ENCODE data around the gene ARHGEF10L.

The ARHGEF10L gene

DNA sequence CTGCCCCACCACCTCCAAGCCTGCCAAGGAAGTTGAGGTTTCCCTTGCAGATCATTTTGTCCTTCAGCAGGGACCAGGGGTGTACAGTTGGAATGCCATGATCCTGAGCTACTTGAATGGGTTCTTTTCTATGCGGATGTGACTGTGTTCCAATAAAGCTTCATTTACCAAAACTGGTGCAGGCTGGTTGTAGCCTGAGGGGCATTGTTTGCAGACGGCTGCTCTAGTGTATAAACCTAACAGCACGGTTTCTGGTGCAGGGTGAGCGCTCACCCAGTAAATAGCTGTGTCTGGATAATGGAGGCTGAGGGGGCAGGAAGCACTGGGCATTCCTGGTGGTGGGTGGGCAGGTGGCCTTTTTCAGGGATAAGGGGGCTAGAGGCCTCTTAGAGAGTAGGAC, 142.9 kb downstream of the ARHGEF10L start:
- DNase-seq = no peak

DNA sequence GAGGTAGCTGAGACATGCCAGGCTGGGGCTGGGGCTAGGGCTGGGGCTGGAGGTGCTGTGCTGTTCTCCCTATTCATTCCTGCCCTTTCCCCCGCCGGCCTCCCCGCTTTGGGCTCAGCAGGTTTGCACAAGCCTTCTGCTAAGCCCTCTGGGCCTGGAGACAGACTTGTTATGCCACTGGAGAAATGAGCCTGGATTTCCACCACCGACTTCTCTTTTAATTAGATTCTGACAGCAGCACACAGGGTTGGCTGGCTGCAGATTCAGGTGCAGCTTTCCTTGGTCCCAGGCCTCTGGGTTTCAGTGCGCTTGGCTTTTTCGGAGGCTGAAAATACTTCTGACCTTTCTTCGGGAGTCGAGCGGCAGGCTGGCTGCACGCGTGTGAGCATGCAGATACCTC, 144.1 kb downstream of the ARHGEF10L start:
- no peak for DNase-seq

DNA sequence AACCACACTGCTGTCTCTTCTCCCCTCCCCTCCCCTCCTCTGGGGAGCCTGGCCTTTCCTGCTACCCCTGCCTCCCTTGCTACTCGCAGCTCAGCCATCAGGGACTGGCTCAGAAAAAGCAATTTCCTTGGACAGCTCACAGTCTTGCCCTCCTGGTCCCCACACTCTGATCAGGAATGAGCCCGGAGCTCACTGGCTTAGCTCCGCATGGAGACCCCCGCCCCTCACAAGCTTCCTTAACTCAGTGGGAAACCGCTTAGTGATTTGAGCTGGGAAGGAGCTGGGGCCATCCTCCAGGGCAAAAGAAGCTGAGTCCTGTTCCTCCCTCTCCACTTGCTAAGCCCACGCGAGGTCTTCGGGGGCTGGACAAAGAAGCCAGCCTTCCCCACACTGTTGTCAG, 145.3 kb downstream of the ARHGEF10L start:
- DNase-seq = no peak

DNA sequence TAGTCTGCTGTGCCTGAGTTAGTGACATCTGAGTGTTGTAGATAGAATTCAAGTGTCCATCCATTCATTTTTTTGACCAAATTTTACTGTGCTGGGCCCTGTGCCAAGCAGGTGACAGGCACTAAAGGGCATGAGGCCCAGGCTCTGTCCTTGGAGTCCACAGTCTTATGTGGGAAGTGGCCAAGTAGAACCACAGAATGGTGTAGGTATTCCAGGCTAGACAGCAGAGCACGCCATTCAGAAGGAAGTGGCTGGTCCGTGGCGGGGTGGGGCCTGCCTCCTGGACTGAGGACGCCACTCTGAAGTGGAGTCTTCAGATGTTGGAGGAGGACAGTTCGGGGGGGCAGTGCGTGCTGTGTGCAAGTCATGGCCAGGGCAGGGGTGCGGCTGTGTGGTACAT, 146.8 kb downstream of the ARHGEF10L start:
- DNase-seq = no peak

DNA sequence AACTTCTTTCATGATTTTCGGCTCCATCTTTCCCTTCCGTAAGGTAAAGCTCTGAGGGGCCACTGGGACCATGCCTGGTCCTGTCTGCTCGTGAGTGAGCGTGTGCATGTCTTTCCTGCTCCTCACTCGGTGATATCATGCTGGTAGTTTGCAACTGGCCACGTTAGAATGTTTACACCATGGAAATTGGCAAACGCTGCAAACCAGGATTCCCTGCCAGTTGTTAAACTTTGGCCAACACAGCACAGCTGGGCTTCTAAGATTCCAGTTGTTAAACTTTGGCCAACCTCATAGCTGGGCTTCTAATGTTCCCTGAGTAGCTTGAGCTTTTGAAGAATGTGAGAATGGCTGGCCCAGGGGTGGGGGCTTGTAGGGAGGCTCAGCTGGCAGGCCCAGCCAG, 147.6 kb downstream of the ARHGEF10L start:
- no peak for DNase-seq

DNA sequence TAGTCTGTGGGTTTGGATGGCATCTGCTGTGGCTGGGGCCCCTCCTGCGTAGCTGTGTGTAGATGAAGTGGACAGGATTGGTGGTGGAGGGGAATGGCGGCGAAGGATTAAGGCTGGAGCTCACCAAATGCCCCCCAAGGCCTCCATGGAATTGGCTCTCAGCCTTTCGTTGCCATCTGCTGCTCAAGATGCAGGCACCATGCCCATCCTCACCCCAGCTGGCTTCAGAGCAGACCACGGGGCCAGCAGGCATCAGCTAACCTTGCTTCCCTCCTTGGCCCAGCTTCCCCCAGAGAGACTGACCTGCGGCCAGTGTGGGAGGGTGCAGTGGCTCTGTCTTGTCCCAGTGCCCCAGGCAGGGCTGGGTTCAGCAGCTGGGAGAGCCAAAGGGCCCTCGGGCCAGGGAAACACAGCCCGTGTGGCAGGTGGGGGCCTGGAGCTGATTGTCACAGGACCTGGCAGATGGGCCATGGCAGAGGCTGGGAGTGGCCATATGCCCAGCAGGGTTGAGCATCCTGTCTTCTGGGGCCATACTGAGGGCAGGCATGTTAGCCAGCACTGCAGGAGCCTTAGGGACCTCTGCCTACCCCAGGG, 148.8 kb downstream of the ARHGEF10L start:
- DNase-seq = peak in 1 of 4 experiments; percentile 0

DNA sequence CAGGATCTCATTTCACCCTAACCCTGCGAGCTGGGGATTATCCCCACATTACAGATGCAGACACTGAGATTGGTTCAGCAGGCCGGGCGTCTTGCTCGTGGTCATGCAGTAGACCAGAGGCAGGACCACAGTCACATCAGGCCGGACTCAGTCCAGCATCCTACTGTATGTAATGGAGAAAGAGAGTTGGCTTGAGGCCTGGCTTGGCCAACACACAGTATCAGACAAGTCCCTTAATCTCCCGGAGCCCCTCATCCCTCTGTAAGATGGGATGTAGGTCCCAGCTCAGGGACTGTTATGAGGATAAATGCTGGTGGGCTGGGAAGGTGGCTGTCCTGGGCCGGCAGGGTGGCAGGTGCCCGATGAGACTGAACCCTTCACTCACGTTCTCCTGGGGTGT, 149.5 kb downstream of the ARHGEF10L start:
- no peak for DNase-seq

DNA sequence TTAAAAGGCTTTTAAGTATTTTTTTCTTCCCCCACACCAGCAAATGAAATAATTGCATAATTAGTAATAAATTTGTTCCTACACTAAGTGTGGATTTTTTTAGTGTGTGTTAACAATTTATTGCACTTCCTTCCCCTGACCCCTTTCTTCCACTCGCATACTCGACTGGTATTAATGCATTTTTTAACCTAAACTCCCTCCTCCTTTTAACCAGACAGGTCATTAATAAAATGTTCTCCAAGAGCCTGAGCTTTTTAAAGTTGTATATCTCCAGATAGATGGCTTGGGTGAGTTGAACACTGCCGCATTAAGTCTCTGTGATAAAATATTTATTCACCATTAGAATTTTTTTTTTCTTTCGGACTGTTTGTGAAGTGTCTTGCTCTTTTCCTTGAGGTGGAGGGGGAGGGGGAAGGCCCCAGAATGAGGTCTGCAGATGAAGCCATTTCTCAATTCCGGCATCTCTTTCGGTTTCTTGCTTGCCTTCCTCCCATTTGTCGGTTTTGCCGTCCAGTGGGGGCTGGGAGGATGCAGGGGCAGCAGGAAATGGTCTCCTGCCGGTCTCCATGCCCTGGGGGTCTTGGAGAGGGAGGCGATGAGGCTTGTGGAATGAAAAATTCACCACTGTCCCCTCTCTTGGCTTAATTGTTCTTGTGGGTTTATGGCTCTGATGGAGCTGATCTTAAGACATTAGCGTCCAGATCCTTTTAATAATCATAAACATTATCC, 151.6 kb downstream of the ARHGEF10L start:
- DNase-seq = no peak

DNA sequence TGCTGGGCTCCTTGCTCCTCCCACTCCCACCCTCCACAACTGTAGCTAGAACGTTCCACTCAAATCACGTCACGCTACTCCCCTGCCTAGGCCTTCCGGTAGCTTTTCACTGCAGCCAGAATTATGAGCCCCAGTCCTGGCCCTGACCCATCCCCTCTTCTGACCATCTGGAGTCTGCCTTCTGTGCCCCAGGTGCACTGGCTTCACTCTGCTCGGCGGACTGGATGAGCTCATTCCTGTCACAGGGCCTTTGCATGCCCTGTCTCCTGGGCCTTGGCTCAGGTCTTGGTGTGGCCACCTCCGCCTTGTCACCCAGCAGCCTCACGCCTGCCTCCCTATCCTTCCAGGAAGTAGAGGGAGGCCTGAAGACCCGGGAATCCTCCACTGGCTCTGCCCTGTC, 153.1 kb downstream of the ARHGEF10L start:
- no peak for DNase-seq

DNA sequence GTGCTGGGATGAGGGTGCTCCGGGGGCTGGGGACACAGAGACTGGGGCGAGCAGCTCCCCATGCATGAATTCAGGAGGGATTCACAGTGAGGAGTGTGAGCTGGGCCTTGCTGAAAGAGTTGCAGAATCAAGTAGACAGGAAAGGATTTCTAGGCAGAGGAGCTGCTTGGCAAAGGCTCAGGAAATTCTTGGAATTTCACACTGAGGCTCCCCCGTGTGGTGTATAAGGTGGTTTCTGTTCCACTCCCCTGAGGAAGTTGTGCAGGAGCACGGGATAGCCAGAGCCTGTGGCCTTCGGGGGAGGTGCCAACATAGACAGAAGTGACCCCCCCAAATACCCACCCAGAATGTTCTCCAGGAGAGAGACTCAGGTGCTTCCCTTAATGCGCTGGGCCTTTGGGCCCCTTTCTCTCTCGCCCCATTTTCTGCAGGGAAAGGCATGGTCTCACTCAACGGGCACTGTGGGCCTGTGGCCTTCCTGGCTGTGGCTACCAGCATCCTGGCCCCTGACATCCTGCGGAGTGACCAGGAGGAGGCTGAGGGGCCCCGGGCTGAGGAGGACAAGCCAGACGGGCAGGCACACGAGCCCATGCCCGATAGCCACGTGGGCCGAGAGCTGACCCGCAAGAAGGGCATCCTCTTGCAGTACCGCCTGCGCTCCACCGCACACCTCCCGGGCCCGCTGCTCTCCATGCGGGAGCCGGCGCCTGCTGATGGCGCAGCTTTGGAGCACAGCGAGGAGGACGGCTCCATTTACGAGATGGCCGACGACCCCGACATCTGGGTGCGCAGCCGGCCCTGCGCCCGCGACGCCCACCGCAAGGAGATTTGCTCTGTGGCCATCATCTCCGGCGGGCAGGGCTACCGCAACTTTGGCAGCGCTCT, 157.2 kb downstream of the ARHGEF10L start:
- DNase-seq = peak in 3 of 4 experiments; percentile 11 to 35 (median 23)

DNA sequence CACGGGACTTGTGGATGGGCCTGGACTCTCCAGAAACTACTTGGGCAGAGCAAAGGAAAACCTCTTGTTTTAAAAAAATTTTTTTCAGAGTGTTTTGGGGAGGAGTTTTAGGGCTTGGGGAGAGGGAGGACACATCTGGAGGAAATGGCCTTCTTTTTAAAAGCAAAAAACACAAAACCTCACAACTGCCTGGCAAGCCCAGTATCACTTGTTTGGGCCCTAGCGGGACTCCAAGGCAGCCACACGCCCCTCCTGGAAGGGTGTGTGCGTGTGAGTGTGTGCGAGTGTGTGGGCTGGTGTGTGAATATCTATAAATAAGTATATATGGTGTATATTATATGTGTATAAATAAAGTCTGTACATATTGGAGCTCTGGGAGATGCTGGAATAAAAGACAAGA, 158.0 kb downstream of the ARHGEF10L start:
- DNase-seq = no peak

DNA sequence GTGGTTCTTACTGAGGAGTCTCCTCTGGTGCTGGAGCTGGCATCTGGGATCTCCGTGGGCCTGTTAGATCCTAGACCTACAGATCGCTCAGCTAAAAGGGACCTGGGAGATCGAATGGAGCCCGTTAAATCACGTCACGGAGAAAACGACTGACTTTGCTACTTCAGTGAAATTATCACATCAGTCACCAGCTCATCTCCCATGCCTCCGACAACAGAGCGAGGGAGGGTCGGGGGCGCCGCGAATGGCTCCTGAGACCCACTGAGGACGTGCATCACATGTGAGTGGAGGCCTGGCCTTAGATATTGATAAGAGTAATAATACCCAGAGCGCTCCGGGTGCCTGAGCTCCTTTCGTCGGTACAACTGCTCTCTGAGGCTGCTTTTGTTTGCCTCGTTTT, 160.1 kb downstream of the ARHGEF10L start:
- DNase-seq = no peak

DNA sequence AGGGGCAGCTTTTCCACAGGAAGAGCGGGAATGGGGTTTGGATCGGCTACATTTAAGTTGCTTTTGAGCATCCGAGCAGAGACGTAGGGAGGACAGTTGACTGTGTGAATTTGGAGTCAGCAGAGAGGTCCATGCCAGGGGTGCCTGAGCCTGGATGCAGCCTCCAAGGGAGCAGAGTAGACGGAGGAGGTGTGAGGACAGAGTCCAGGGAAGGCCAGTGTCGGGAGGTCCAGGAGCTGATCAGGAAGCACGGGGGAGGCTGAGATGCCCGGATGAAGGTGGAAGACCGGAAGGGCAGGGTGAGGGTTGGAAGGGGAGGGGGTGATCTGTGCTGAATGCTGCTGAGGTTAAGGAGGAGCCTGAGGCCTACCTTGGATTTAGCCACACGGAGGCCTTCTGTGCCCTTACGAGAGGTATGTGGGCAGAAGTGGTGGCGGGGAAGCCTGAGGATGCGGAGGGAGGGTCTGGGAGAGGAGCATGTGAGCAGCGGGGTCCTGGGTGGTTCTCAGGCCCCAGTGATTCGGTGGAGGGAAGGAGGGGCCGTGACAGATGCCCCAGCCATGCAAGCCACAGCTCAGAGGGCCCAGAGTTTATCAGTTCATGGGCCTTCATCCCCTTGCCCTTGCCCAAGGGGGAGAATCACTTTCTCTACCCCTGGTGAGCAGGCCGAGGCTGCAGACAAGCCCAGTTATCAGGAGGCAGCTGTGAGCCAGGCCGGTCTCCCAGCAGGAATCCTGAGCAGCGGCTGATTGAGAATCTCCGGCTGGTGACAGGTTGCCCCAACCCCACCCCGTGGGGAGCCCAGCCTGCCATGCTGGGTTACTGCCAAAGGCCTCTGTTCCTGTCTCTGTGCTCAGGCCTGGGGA, 161.7 kb downstream of the ARHGEF10L start:
- DNase-seq = no peak

DNA sequence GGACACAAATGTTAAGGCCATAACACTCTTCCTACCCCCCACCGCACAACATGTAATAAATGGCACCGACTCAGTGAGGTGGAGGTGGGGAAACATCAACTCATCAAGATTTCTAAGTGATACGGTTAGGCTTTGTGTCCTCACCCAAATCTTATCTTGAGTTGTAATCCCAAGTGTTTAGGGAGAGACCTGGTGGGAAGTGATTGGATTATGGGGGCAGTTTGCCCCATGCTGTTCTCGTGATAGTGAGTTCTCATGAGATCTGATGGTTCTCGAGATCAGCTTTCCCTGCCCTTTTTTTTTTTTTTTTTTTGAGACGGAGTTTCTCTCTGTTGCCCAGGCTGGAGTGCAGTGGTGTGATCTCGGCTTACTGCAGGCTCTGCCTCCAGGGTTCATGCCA, 164.7 kb downstream of the ARHGEF10L start:
- DNase-seq = no peak

DNA sequence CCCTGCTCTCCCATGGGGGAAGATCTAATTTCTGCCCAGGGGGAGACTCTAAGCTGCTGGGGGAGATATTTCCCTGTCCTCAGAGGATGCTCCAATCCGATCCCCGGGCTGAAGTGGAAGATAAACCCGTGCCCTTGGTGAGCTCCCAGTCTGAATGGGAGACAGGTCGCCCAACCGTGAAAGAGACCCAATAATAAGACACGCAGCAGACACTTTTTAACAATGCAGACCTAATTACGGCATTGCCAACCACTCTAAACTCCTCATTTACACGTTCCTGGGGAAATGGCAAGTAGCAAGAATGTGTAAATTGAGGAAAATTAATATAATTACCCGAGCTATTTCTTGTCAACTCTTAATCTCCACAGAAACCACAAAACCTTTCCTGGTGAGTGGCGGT, 166.9 kb downstream of the ARHGEF10L start:
- DNase-seq = no peak

DNA sequence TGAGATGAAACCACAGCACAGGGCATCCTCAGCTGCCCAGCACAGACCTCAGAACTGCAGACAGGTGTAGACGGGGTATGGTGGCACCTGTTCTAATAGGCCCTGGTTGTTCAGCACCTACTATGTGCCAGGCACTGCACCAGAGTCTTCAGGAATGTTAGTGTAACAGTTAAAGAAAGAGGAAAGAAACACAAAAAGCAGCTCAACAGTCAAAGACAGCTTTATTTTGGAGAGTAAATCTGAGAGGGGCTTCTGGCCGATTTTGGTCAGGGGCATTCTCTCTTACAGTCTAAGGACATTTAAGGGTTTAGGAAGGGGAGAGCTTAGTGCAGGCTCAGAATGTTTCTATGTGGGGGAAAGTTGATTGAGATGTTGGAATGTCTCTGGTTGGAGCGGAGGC, 170.5 kb downstream of the ARHGEF10L start:
- no peak for DNase-seq

DNA sequence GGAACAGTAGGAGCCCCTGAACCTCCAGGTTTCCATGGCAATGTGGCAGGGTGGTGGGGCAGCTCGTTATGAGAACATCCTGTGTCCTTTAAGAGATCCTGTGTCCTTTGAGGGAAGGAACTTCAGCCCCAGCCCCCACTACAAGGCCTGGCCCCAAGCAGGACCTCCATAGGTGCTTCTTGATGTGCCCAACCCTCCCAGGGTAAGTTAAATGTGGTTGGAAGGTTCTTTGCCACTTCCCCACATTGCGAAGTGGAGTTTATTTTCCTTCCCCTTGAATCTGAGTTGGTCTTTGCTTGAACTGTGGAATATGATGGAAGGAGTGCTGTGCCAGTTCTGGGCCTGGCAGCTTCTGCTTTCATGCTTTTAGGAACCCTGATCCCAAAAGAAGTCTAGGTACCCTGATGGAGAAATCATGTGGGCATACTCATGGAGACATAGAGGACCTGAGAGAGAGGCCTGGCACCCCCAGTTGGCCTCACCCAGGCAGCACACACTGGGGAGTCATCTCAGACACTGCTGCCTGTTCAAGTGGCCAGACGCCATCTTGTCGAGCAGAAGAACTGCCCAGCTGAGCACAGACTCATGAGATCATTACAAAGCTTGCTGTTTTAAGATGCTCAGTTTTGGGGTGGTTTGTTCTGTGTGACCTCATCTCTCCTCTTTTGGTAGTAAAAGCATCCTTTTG, 171.5 kb downstream of the ARHGEF10L start:
- no peak for DNase-seq

DNA sequence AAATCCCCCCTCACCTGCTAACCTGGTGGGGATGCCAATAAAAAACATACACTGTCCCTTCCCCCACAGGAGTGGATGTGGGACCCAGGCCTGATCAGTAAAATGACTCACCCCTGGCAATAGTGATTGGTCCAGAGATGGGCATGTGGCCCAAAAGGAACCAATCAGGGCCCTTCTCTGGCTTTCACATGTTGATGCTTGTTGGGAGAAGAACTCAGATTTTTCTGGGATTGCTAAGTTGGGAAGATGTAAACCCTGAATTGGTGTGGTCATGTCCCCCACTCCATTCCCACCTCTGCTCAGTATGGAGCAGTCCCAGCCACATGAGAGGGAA, 172.0 kb downstream of the ARHGEF10L start:
- DNase-seq = no peak

DNA sequence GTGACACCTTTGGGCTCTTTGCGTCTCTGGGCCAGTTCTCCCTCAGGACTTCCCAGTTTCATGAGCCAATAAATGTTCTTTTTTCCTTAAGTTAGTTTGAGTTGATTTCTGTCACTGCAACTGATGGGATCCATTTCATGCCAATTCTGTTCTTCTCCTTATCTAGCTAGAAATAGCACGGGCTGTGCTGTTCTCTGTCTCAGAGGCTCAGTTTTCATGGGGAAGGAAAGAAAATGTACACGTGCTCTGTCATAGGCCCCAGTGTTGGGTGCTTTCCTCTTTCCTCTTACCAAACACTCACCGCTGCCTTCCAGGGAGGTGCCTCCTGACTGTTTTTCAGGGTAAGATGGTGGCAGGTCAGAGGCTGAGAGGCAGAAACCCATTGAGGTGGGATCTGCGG, 172.4 kb downstream of the ARHGEF10L start:
- DNase-seq = no peak

DNA sequence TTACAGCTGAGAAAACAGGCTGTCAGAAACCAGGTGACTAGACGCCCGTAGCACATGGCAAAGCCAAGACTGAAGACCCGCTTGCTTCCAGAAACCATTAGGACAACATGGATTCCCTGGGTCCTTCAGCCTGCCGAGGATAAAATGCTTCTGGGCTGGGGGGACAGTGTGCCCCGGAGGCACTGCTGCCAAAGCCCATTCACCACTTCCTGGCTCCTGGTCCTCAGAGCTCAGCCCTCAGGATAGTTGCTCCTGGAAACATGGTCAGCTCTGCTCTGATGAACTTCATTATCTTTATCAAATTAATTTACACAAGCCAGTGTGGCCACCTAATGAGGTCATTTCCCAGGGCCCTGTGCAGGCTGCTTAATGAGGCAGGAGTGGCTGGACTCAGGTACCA, 174.5 kb downstream of the ARHGEF10L start:
- DNase-seq = no peak

DNA sequence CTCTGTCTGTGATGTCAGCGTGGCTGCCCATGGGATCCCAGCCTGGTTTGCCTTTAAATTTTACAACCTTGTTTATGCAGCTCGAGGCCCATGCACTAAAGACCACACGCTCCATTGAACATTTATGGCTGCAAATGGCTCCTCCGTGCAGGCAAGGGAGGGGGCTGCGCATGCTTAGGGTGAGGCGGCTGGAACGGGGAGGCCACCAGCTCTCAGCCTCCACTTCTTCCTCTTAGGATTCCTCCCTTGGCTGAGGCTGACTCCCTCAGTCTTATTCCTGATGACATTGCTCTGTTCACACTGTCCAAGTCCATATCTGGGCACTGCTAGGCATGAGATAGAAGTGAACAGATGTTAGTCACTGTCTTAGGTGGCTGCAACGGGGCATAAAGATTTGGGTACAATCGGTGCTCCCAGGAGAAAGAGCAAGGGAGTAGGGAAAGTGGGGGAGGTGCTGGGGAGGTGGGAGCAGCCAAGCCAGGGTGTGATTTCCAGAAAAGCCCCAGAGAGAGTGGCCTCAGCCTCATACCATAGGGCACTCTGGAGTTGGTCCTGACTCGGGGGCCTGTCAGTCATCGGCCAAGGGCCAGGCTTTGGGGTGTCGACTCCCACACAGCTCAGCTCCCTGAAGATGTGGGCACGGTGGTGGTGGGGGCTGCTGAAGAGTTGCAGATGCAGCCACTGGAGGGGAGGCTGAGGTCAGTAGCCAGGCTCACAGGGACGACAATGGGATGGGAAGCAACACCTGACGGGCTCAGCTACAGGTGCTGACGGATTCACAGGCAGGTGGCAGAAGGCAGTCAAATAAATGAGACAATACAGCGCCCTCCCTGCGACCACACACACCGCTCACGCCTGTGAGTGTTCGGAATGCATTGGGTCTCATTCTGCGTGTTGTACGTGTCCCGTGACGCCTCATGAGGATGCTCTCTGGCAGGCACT, 178.4 kb downstream of the ARHGEF10L start:
- DNase-seq = no peak
